Measurements from ENCODE around the gene FRMPD4.

GRCh38 chrX:12741416-12741815 is 603.1 kb downstream of the FRMPD4 start:
- no peak for TF ChIP-seq CTCF (IDR thresholded peaks at IDR 0.05)
- no peak for TF ChIP-seq ZFX (IDR thresholded peaks at IDR 0.05; ENCODE audit: borderline replicate concordance)

Measured in 22Rv1 (cell line).